ENCODE results near the gene FZD8. TPM values are rescaled to one million over a fixed set of nuclear protein-coding genes. Genes with fewer than 3 reads are reported as not detected.

The FZD8 gene
- polyA plus RNA-seq, 1 donor (not counting 4 experiments of a cell fraction or from before 2014, with no cell fraction given) = 1.5 TPM

DNA sequence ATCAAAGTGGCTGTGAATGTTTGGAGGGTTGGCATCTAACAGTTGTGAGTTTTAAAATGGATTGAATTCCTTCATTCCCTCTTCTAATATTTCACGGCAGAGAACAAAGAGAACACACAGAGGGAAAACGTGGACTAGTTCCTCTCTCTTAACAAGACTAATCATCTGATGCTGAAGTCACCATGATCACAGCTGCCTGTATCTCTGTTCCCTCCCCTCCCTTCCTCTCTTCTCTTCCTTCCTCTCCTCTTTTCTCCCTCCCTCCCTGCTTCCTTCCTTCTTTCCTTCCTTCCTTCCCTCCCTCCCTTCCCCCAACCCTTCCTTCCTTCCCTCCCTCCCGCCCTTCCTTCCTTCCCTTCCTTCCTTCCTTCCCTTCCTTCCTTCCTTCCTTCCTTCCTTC, 47.0 kb downstream of the FZD8 start:
- Histone ChIP-seq H3K36me3 (ENCODE audit: control insufficient read depth in 2 of 2, extremely low read depth in 1 of 2, insufficient read depth in 2 of 2, low read length in 2 of 2) (no peaks in the 10 kb centered on the region), H4K20me1 (ENCODE audit: control insufficient read depth, extremely low read depth, insufficient read depth, low read length) (no peaks in the 10 kb centered on the region), H3K79me2 (ENCODE audit: control insufficient read depth, insufficient read depth, low read length) (no peaks in the 10 kb centered on the region), H3K9ac (ENCODE audit: control insufficient read depth, extremely low read depth, insufficient read depth, low read length) (no peak overlapping the region), H3K27ac (ENCODE audit: control insufficient read depth, insufficient read depth, low read length) (no peak overlapping the region), H3K4me2 (ENCODE audit: control insufficient read depth, extremely low read depth, insufficient read depth, low read depth, low read length) (no peak overlapping the region), H3K4me1 (ENCODE audit: control insufficient read depth, extremely low read depth, insufficient read depth, low read length) (no peaks in the 10 kb centered on the region), H3K9me1 (ENCODE audit: control insufficient read depth, extremely low read depth, insufficient read depth, low read length) (no peaks in the 10 kb centered on the region), H3K27me3 (ENCODE audit: control insufficient read depth, extremely low read depth, insufficient read depth, low read length) (no peaks in the 10 kb centered on the region), H3K9me3 (ENCODE audit: control insufficient read depth, low read depth, low read length) (no peaks in the 10 kb centered on the region), H2AFZ (ENCODE audit: control insufficient read depth, low read length) (no peak overlapping the region), H3K4me3 (ENCODE audit: control insufficient read depth in 2 of 3, extremely low read depth in 1 of 3, insufficient read depth in 2 of 3, low read depth in 1 of 3, low read length in 3 of 3) (no peak overlapping the region)
- dilution Hi-C loops (cut with MboI; ENCODE audit: extremely low pct_ligation_motif_present, low sequenced_read_pairs) = no loop called here
- TF ChIP-seq EZH2 (IDR thresholded peaks at IDR 0.05; ENCODE audit: low read length) = no peak
- TF ChIP-seq, protein P1, sequence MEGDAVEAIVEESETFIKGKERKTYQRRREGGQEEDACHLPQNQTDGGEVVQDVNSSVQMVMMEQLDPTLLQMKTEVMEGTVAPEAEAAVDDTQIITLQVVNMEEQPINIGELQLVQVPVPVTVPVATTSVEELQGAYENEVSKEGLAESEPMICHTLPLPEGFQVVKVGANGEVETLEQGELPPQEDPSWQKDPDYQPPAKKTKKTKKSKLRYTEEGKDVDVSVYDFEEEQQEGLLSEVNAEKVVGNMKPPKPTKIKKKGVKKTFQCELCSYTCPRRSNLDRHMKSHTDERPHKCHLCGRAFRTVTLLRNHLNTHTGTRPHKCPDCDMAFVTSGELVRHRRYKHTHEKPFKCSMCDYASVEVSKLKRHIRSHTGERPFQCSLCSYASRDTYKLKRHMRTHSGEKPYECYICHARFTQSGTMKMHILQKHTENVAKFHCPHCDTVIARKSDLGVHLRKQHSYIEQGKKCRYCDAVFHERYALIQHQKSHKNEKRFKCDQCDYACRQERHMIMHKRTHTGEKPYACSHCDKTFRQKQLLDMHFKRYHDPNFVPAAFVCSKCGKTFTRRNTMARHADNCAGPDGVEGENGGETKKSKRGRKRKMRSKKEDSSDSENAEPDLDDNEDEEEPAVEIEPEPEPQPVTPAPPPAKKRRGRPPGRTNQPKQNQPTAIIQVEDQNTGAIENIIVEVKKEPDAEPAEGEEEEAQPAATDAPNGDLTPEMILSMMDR (optimal IDR thresholded peaks at IDR 0.05 in 1 of 3, IDR thresholded peaks at IDR 0.05 in 1 of 3, conservative IDR thresholded peaks at IDR 0.05 in 1 of 3; ENCODE audit: extremely low read depth in 1 of 3, insufficient read depth in 2 of 3, low read length in 3 of 3) = no peak
- FAIRE-seq (no peak), DNase-seq (ENCODE audit: low read depth, low spot score) (no peak)

DNA sequence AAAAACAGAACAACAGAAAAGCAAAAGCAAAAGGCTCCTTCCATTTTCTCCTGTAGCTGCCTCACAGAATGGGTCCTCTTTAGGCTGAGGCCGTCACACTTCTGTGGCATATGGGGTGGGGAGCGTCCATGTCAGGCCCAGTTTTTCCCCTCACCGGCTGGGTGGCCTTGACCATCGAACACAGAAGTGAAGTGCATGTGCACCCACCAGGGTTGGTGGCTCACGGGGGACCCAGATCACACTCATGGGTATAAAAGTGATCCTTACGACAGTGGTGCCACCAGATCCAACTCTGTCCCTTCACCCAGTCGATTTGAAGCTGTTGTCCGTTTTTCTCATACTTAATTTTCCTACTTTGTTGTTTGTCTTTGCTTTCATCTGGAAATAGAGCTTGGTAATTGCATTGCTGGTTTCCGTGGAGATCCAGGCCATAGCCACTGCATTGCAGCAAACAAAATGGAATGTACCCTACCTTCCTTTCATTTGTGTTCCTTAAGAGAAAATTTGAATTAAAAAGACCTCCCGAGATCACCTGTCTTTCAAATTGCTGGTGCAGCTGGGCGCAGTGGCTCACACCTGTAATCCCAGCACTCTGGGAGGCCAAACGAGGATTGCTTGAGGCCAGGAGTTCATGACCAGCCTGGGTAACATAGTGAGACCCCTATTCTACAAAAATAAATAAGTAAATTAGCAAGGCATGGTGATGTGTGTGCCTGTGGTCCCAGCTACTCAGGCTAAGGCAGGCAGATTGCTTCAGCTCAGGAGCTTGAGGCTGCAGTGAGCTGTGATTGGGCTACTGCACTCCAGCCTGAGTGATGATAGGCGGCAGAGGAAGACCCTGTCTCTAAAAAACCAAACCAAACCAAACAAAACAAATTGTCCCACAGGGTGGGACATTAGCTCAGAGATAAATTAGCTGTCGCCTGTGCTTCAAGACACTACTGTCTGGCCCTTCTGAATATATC, 47.7 kb downstream of the FZD8 start:
- no peaks in the 10 kb centered on the region for H3K9me3 ChIP-seq (ENCODE audit: control insufficient read depth, low read depth, low read length)
- dilution Hi-C loops (cut with MboI; ENCODE audit: extremely low pct_ligation_motif_present, low sequenced_read_pairs) = no loop called here
- H3K27ac ChIP-seq (ENCODE audit: control insufficient read depth, insufficient read depth, low read length) = no peak overlapping the region
- no peak for TF ChIP-seq EZH2 (IDR thresholded peaks at IDR 0.05; ENCODE audit: low read length)
- TF ChIP-seq, protein P1 (optimal IDR thresholded peaks at IDR 0.05 in 1 of 3, IDR thresholded peaks at IDR 0.05 in 1 of 3, conservative IDR thresholded peaks at IDR 0.05 in 1 of 3; ENCODE audit: extremely low read depth in 1 of 3, insufficient read depth in 2 of 3, low read length in 3 of 3) = no peak
- no peaks in the 10 kb centered on the region for H3K79me2 ChIP-seq (ENCODE audit: control insufficient read depth, insufficient read depth, low read length)
- no peaks in the 10 kb centered on the region for H3K27me3 ChIP-seq (ENCODE audit: control insufficient read depth, extremely low read depth, insufficient read depth, low read length)
- no peaks in the 10 kb centered on the region for H3K4me1 ChIP-seq (ENCODE audit: control insufficient read depth, extremely low read depth, insufficient read depth, low read length)
- H3K4me2 ChIP-seq (ENCODE audit: control insufficient read depth, extremely low read depth, insufficient read depth, low read depth, low read length) = no peak overlapping the region
- H3K9ac ChIP-seq (ENCODE audit: control insufficient read depth, extremely low read depth, insufficient read depth, low read length) = no peak overlapping the region
- DNase-seq (ENCODE audit: low read depth, low spot score) (no peak), FAIRE-seq (no peak)
- no peaks in the 10 kb centered on the region for H3K9me1 ChIP-seq (ENCODE audit: control insufficient read depth, extremely low read depth, insufficient read depth, low read length)
- no peaks in the 10 kb centered on the region for H3K36me3 ChIP-seq (ENCODE audit: control insufficient read depth in 2 of 2, extremely low read depth in 1 of 2, insufficient read depth in 2 of 2, low read length in 2 of 2)
- H3K4me3 ChIP-seq (ENCODE audit: control insufficient read depth in 2 of 3, extremely low read depth in 1 of 3, insufficient read depth in 2 of 3, low read depth in 1 of 3, low read length in 3 of 3) = no peak overlapping the region
- no peak overlapping the region for H2AFZ ChIP-seq (ENCODE audit: control insufficient read depth, low read length)
- H4K20me1 ChIP-seq (ENCODE audit: control insufficient read depth, extremely low read depth, insufficient read depth, low read length) = no peaks in the 10 kb centered on the region

Measured in keratinocyte (primary cell).